Measurements from ENCODE around the gene MYZAP.

DNA sequence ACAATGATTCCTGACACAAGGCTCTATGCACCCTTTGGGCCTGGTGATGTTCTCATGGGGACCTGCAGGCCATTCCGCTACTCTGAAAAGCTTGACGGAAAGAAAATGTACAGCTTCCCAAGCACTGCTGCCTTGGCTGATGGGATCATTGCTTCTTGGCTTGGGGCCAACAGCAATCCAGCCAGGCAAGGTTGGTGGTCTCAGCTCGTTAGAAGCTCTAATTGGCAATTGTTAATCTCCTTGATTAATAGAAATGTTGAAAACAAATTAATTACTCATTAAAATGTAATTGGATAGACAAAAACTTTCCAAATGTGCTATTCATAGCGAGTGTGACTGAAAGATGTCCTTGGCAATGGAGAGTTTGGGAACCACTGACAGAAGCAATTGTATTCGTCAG lies 16.3 kb upstream of the MYZAP start:
- TF ChIP-seq, protein P1, sequence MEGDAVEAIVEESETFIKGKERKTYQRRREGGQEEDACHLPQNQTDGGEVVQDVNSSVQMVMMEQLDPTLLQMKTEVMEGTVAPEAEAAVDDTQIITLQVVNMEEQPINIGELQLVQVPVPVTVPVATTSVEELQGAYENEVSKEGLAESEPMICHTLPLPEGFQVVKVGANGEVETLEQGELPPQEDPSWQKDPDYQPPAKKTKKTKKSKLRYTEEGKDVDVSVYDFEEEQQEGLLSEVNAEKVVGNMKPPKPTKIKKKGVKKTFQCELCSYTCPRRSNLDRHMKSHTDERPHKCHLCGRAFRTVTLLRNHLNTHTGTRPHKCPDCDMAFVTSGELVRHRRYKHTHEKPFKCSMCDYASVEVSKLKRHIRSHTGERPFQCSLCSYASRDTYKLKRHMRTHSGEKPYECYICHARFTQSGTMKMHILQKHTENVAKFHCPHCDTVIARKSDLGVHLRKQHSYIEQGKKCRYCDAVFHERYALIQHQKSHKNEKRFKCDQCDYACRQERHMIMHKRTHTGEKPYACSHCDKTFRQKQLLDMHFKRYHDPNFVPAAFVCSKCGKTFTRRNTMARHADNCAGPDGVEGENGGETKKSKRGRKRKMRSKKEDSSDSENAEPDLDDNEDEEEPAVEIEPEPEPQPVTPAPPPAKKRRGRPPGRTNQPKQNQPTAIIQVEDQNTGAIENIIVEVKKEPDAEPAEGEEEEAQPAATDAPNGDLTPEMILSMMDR (IDR thresholded peaks at IDR 0.05) = no peak
- TF ChIP-seq EP300 (IDR thresholded peaks at IDR 0.05) = no peak

All from ovary (tissue), 3 donors.